Activated CD4-positive, alpha-beta T cell treated with anti-CD3 and anti-CD28 coated beads, Interleukin-2, amount 50 U/mL, for 1 hour (primary cell): ENCODE data around the gene ANAPC1.
A peak's percentile ranks its signal among the peaks of the same experiment; 100 is the strongest.
"Not testable (repeated sequence)": the region's sequence is repeated elsewhere in the genome, so short reads cannot be mapped to it uniquely, and the experiment has no call there.

ENCODE experiments used
- DNase-seq: peaks from one replicate; pipeline ENCODE4 v3.0.0-alpha.2; 2020

ANAPC1 gene

DNA sequence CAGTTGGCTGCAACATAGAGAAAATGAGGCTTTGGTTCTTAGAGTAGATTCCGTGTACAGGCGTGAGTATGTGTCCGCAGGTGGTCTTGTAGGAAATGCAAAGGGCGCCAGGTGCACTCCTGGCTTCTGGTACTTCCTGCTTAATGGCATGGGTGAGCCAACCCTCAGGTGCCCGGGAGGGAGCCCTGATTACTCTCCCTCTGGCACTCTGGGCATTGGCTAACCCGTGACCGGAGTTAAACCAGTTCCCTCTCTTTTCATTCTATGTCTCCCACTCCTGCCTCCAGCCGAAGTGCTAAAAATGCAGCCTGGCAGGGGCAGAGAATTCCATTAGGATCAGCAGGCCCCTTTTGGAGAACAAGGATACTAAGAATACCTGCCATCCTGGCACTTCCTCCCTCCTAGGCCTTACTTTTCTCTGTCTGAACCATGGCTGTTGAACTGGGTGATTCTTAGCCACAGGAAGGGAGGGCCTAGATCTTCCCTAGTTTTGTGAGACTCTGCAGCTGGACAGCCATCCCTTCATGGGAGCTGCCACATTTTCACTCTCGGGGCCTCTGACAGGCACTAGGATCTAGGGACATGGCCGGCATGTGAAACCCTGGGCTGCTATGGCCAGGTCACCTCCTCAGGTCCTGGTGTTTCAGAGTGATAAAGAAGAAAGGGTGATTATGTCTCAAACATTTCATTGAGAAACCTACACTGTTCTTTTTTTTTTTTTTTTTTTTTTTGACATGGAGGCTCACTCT is 20.9 kb upstream of the ANAPC1 start:
- DNase-seq, result no peak

DNA sequence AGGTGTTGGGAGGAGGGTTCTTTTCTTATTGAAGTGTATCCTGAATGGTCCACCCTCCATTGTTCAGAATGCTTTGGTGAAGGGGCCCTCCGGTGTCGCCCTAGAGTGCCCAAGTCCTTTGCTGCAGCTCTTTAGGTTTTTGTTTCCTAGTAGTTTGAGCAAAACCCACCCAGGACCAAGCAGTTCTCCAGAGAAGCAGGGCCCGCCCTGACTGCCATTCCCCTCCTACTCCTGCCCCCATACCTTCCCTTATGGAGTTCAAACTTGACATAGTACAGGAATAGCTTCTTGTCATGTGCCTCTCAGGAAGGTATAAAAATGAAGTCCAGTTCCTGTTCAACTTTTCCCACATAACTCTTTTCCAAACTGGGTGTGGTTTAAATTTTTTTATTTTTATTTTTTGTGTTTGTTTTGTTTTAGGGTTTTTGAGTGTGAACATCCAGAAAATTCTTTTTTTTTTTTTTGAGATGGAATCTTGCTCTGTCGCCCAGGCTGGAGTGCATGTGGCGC is 20.0 kb upstream of the ANAPC1 start:
- no peak for DNase-seq

DNA sequence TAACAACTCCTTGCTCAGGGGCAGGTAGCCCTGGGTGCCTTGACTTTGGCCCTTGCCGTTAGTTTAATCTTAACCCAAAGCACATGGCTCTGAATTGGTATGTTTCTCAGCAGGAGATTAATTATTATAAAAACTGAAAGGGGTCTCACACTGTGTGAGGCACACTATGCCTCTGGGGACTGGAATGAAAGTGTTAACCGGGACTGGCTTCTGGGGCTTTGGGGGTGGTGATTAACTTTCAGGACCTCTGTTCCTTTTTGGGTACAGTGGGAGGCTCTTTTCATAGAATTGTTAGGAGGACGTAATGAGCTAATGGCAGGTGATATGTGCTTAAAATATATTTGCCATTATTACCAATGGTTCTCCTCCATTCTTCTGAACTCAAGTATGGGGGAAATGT is 19.5 kb upstream of the ANAPC1 start:
- no peak for DNase-seq

DNA sequence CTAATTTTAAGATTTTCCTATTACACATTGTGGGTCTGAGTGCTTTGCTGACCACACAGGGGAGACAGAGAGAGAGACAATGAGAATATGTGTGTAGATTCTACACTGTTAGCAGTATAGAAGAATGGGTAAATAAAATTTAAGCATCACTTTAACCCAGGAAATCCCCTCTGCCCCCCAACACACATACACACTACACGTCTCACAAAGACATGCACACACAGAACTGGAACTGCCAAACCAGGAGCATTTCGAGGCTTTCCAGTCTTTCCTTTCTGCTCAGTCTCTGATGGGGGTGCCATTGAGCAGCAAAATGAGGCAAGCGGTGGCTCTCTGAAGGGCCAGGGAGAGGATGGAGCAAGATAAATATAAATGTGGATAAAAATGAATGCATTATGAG is 16.9 kb upstream of the ANAPC1 start:
- no peak for DNase-seq

DNA sequence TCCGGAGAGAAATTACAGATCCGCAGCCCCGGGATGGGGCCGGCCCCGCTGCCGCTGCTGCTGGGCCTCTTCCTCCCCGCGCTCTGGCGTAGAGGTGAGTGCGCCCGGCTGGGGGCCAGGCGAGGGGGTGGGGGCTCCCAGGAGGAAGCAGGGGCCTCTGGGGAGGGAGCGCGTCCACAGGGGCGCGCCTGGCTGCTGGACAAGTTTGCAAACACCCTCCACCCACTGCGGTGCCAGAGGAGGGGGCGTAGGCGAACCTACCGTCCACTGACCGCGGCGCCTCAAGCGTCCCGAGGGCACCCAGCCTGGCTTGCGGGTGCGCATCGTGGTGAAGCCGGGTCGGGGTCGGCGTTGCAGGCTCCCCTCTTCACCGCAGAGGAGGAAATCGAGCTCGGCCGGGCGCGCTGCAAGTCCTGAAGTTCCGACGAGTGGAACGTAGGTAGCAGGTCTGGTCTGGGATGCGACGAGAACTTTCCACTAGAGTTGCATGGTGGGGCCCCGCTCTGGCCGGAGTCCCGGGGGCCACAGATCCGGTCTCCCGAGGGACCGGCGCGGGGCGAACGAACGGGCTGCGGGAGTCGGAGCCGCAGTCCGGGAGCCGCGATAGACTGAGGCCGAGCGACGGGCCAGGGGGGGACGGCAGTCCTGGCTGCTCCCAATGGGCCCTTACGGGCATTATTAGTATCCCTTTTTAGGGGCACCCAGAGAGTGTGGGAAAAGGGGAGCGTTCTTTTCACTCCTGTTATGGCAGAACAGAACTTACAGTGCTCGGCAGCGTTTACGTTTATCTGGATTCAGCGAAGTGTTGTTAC is 14.9 kb upstream of the ANAPC1 start:
- DNase-seq, result peak; percentile 9

DNA sequence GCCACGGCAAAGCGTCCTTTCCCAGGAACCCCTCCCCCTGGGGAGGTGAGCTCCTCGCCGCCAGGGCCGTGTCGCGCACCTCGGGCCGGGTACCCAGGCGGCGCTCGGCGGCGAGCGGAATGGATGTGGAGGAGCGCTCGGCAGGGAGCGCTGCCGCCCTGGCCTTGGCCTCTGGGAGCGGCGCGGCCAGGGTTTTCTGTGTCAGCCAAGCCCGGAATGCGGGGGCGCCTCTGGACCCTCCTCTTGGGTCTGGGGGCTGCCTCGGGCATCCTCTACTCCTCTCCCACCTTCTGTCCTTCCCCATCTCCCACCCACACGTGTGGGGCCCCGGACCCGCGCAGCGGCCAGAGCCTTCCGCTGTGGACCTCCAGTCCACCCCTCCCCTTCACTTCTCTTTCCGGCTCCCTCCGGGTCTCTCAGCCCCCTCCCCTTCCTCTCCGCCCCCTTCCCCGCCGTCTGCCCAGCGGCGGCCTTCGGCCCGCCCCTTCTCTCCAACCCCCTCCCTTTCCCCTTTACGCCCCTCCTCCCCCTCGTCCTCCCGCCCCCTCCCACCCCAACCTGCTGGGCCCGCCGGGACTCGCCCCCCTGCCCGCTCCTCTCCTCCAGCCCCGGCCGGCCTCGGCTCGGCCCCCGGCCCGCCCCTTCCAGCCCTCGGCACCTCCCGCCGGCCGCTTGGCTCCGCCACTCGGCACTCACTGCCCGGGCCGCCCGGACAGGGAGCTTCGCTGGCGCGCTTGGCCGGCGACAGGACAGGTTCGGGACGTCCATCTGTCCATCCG is 14.1 kb upstream of the ANAPC1 start, which contains the start of gene MERTK:
TSS of gene MERTK (plus strand) at position 684 of the 779 bp plus-strand sequence. CDS start 129 bp downstream, outside the sequence.
- DNase-seq, result peak; percentile 50

DNA sequence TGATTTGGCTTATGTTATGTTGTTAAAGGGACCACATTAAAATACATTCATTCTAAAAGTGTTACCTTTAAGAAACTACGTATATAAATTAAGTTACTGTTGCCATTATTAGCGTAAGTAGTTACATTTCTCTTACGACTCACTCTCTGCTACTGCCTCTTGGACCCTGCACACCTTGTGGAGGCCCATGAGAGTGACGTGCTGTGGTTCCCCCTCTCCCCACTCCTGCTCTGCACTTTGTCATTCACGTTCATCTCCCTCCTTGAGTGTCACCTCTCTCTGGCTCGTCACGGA is 13.6 kb upstream of the ANAPC1 start:
- DNase-seq, result no peak

DNA sequence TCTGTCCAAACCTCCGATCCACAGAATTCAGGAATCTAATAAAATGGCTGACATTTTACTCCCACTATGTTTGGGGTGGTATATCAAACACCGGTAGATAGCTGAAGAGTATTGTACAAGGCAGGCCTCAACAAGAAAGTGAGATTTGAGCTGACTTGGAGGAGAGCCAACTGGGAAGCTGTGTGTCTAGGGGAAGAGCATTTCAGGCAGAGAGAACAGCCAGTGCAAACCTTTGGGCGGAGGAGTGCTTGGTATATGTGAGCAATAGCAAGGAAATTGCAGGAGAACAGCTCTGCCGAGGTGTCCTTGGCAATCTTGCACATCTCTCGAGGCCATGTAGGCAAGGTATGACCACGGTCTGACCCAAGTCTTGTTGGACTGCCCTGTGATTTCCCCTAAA is 12.6 kb upstream of the ANAPC1 start:
- DNase-seq, result no peak

DNA sequence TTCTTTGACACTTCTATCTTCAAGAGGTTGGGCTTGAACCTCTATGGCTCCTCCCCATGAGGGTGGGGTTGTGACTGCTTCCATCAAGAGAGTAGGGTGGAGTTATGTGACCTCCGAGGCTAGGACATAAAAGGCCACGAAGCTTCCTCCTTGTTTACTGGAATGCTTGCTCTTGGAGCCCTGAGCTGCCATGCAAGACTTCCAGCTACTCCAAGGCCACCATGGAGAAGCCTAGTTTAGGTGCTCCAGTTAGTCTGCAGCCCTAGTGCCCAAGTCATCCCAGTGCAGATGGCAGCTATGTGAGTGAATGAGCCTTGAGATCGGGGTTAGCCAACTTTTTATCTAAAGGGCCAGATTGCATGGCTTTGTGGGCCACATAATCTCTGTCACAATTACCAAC is 12.0 kb upstream of the ANAPC1 start:
- no peak for DNase-seq

DNA sequence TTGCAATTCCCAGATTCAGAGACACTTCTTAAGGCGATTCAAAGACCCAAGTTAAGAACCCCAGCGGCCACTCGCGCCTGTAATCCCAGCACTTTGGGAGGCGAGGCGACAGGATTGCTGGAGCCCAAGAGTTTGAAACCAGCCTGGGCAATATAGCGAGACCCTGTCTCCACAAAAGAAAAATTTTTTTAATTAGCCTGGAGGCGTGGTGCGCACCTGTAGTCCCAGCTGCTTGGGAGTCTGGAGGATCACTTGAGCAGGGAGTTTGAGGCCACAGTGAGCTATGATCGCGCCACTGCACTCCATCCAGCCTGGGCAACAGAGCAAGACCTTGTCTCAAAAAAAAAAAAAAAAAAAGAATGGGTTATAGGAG is 585 bp upstream of the ANAPC1 start:
- no peak for DNase-seq

DNA sequence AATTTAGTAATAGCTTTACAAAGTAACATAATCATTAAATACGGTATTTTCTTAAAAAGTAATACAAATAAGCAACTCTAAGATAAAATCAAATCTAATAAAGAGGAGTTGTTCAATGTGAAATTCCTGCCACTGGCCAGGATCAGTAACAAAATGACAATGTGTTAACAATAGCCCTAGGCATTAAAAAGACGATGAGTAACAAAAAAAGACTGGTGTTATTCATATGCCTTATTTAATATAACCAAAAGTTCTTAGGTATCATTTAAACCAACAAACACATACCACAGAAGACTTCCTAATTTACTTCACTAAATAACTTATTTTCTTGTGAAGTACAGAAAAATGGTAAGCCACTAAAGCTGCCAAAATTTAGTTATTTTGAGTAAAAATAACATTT is 11.2 kb downstream of the ANAPC1 start:
- DNase-seq, result not testable (repeated sequence)

DNA sequence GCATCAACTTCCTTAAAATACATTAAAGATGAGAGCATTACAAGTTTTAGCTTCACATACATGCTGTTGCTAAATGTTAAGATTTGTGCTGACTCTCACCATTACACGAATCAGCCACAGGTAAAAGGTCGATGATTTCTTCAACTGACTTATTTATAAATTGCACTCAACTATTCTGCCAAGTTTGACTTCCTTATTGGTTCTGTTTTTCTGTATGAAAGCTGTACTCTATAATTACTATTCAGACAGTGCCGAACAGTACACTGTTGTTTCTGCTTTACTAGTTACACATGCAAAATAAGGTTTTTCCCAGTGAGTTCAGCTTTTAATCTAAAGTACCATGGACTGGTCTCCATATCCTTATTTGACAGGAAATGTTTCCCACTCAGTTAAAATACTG is 18.9 kb downstream of the ANAPC1 start:
- DNase-seq, result not testable (repeated sequence)

DNA sequence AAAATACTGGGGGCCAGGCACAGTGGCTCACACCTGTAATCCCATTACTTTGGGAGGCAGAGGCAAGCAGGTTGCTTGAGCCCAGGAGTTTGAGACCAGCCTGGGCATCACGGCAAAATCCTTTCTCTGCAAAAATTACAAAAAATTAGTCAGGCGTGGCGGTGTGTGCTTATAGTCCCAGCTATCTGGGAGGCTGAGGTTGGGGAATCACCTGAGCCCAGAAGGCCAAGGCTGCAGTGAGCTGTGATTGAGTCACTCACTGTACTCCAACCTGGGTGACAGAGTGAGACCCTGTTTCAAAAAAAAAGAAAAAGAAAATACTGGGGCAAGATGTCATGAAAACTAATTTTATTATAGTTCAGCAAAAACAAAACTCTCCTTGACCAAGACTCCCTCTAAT is 24.0 kb downstream of the ANAPC1 start:
- DNase-seq, result not testable (repeated sequence)

DNA sequence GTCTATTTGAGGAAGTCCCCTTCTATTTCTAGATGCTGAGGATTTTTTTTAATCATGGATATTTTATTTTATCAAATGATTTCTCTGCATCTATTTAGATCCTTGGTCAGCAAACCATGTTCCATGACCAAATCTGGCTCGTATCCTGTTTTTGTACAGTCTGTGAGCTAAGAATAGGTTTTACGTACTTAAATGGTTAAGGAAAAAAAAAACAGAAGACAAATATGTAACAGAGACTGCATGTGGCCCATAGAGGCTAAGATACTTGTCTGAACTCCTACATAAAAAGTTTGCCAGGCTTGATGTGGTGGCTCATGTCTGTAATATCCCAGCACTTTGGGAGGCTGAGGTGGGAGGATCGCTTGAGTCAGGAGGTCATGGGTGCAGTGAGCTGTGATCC is 31.4 kb downstream of the ANAPC1 start:
- not testable (repeated sequence) for DNase-seq

DNA sequence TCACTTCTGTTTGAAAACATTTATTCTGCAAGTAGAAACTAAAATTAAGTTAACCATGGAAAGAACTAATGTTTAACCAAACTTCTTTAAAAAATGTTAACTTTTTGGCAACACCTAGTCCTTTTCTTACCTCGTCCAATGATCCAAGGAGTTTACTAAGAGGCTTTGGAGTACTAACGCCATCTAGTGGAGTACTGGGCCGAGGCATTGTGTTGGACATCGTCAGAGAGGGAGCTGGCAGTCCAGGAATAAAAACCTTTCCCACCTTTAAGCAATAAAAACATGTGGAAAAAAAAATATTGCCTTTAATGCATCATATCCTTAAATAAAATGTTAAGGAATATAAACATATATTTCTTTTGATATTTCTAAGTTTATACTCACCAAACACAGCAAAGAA is 33.3 kb downstream of the ANAPC1 start:
- DNase-seq, result peak; percentile 18

DNA sequence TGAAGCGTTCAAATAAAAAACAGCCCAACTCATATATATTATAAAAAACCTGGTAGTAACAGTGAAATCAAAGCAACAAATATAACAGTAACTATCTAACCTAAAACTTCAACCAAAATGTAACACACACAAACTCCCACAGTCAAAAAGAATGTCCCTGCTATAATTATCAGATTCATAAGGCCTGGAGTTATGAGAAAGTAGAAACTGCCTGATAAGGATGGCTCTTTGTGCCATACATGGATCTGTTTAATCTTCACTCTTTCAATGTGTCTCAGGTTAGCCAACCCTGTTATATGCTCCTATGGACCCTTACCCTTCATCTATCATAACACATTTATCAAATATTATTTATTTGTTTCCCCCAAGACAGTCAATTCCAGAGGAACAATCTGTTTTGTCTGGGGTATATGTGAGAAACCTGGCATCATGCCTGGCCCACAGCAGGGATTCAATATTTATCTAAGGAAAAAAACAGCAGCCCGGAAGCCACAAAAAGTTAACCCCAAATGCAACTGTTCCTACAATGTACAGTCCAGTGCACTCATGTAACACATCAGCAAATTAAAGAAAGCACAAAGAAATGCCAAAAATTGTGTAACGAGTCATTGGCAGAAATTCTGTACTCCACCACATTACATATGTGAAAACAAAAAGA is 44.2 kb downstream of the ANAPC1 start:
- not testable (repeated sequence) for DNase-seq

DNA sequence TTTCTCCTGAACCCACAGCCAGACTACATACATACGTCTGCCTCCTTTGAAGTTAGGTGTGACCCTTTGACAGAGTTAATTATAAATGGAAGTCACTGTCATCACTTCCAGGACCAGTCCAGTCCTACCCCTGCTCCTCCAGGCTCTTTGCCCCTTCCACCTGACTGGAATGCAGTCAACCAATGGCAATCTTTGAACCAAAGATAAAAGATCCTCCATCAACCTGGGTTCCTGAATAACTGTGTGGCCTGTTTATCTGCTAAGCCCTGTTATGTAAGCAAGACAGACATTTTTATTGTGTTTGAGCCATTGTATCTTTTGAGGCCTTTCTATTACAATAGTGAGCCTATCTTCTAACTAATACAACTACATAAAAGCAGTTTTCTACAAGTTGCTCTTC is 45.0 kb downstream of the ANAPC1 start:
- DNase-seq, result not testable (repeated sequence)

DNA sequence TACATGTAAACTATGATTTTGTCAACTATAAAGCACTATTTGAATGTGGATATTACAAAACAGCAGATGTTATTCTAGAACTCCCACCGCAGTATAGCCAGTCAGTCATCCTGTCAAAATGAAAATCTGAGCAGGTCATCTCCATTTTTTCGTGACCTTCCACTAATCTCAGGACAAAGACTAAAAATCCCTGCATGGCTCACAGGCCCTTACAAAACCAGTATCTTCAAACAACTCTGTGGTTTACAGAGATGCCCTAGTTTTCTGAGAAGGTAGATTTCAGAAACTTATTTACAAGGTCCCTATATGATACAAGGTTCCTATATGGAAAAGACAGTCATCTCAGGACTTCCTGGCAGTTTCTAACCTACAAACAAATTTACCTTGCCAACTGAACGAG is 49.8 kb downstream of the ANAPC1 start:
- DNase-seq, result not testable (repeated sequence)

DNA sequence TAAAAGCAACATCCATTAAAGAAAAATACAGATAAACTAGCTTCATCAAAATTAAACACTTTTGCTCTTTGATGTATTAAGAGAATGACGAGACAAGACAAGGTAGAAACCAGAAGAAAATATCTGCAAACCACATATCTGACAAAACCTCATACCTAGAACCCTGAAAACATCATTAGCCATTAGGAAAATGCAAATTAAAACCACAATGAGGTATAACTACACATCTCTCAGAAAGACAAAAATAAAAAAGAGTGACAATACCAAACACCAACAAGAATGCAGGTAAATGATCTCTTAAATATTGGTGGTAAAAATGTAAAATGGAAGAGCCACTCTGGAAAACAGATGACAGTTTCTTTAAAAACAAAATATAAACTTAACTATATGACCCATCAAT is 53.5 kb downstream of the ANAPC1 start:
- DNase-seq, result not testable (repeated sequence)

DNA sequence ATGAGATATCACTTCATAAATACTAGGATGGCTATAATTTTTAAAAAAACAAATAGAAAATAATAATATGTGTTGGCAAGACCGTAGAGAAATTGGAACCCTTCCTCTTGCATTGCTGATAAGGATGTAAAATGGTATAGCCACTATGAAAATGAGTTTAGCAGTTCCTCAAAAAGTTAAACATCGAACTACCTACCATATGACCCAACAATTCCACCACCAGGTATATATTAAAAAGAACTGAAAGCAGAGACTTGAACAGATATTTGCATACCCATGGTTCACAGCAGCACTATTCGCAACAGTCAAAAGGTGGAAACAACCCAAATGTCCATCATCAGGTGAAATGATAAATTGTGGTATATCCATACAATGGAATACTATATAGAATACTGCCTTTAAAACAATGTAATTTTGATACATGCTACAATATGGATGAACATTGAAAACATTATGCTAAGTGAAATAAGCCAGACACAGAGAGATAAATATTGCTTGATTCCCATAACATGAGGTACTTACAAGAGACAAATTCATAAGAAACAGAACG is 55.7 kb downstream of the ANAPC1 start:
- not testable (repeated sequence) for DNase-seq

DNA sequence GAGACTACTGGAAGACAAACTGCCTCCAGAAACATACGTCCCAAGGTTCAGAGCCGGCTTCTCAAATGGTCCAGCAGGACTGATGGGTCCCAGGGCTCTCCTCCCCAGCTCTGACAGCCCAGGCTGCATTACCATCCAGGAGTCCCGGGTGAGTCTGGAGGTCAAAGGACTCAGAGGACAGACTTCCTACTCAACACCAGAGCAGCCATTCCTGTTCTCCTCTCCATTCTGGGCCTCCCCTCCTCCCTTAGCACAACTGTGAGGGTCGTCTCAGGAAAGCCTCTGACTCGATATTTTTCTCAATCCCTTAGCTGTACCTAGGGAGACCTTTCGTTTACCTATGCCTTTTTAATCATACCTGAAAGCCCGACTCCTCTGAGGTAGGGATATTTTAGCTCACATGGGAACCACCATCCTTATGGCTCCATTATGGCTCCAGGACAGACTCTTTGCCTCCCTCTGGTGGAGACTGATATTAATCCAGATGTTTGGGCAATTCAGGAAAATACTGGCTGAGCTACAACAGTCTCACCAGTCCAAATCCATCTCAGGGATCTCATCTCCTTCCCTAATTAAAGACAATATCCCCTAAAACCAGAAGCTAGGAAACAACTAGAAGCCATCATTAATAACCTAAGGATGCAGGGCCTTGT is 70.9 kb downstream of the ANAPC1 start:
- not testable (repeated sequence) for DNase-seq

DNA sequence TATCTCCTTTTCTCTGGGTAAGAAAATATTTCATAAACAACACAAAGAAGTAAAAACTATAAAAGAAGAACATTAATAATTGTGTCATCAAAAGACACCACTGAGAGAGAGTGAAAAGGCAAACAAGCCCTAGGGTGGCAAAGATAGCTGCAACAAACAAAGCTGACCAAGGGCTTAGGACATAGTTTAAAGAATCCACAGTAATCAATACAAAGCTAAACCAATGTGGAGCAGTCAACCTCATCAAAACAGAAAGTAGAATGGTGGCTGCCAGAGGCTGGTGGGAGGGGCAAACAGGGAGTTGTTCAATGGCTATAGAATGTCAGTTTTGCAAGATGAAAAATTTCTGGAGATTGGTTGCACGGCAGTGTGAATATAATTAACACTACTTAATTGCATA is 93.4 kb downstream of the ANAPC1 start:
- DNase-seq, result not testable (repeated sequence)
